ENCODE data around the gene TMEM117.

- TF ChIP-seq, protein P1, sequence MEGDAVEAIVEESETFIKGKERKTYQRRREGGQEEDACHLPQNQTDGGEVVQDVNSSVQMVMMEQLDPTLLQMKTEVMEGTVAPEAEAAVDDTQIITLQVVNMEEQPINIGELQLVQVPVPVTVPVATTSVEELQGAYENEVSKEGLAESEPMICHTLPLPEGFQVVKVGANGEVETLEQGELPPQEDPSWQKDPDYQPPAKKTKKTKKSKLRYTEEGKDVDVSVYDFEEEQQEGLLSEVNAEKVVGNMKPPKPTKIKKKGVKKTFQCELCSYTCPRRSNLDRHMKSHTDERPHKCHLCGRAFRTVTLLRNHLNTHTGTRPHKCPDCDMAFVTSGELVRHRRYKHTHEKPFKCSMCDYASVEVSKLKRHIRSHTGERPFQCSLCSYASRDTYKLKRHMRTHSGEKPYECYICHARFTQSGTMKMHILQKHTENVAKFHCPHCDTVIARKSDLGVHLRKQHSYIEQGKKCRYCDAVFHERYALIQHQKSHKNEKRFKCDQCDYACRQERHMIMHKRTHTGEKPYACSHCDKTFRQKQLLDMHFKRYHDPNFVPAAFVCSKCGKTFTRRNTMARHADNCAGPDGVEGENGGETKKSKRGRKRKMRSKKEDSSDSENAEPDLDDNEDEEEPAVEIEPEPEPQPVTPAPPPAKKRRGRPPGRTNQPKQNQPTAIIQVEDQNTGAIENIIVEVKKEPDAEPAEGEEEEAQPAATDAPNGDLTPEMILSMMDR (IDR thresholded peaks at IDR 0.05) = no peak
- TF ChIP-seq POLR2A (IDR thresholded peaks at IDR 0.05) (no peak), POLR2AphosphoS5 (IDR thresholded peaks at IDR 0.05) (no peak), EP300 (IDR thresholded peaks at IDR 0.05) (no peak)
Observed at GRCh38 chr12:44431647-44432343, 595.9 kb downstream of the TMEM117 start.

Data from sigmoid colon (tissue), 4 donors.